ENCODE results near the gene SNX13. TPM values are rescaled to one million over a fixed set of nuclear protein-coding genes. Genes with fewer than 3 reads are reported as not detected.

The SNX13 gene
- total RNA-seq, 1 experiment from 2014 or later, result 59.7 TPM

DNA sequence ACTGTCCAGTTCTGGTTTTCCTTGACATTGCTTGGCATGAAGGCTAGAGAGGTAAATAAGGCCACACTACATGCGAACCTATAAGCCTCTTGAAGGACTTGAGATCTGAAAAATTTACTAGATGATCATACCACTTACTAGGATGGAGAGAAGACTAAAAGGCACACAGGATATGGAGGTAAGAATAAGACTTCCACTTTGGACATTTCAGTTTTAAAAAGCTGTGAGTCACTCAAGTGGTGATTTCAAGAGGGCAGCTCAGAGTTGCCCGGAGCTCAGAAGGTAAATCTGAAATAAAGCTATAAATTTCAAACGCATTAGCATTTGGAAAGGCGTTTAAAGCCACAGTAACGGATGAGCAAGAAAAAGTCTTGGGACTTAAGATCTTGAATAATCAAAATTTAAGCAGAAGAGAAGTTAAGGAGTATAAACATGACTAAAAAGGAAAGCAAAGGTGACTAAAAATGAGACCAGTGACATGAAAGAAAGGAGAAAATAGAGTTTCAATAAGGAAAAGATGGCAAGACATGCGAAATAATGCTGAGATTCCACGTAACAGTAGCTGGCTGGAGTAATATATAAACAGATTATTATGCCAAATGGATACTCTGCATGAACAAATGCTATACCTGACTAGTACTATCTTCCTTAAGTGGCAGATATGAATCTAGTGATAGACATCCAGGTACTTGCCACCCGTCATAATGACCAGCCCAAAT, 68.3 kb downstream of the SNX13 start:
- Histone ChIP-seq H3K4me3 (ENCODE audit: low read length) (no peak overlapping the region), H3K79me2 (ENCODE audit: low read length) (peaks cover 28% of the 10 kb centered on the region), H3K36me3 (ENCODE audit: insufficient read depth, low read length) (peaks cover 67% of the 10 kb centered on the region)

DNA sequence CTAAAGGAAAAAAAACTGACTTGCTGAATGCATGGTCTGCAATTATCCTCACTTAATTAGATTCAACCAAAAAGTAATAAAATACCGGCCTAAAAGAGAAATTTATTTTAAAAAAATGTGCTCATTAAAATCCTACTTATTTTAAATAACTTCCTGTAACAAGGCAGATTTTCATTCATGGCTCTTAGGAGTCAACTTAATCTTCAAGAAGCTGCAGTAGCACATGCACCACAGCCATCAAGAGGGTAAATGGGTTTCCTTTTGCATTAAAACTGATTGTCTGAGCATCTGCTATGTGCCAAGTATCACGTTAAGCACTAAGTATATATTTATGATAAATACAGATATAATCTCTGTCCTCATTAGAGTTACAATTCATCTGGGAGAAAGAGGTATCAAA, 69.9 kb downstream of the SNX13 start:
- no peaks in the 10 kb centered on the region for H3K9me2 ChIP-seq (replicated peaks; ENCODE audit: insufficient read depth, low read length)
- H3K4me1 ChIP-seq (ENCODE audit: low read length), result no peaks in the 10 kb centered on the region
- no peak overlapping the region for H3K4me3 ChIP-seq (ENCODE audit: low read length)
- H3K27me3 ChIP-seq (ENCODE audit: low read length), result no peaks in the 10 kb centered on the region
- H2AFZ ChIP-seq (ENCODE audit: low read length), result no peak overlapping the region
- H3K36me3 ChIP-seq (ENCODE audit: insufficient read depth, low read length), result peaks cover 81% of the 10 kb centered on the region
- no peak overlapping the region for H3K9ac ChIP-seq (ENCODE audit: low read length)
- DNase-seq, result no peak
- H3K9me3 ChIP-seq (ENCODE audit: low read length), result no peaks in the 10 kb centered on the region
- H3K79me2 ChIP-seq (ENCODE audit: low read length), result peaks cover 39% of the 10 kb centered on the region
- H3K27ac ChIP-seq (ENCODE audit: low read length), result no peak overlapping the region
- H3K4me2 ChIP-seq (ENCODE audit: low read depth, low read length, poor library complexity, severe bottlenecking), result no peak overlapping the region
- no peaks in the 10 kb centered on the region for H4K20me1 ChIP-seq (ENCODE audit: insufficient read depth, low read depth, low read length)

More for the DNA sequence above, 68.3 kb downstream of the SNX13 start:
- Histone ChIP-seq H3K27me3 (ENCODE audit: low read length) (no peaks in the 10 kb centered on the region), H3K4me2 (ENCODE audit: low read depth, low read length, poor library complexity, severe bottlenecking) (no peak overlapping the region), H3K9me3 (ENCODE audit: low read length) (no peaks in the 10 kb centered on the region), H2AFZ (ENCODE audit: low read length) (no peak overlapping the region), H3K27ac (ENCODE audit: low read length) (no peak overlapping the region), H3K9ac (ENCODE audit: low read length) (no peak overlapping the region), H4K20me1 (ENCODE audit: insufficient read depth, low read depth, low read length) (no peaks in the 10 kb centered on the region), H3K9me2 (replicated peaks; ENCODE audit: insufficient read depth, low read length) (no peaks in the 10 kb centered on the region), H3K4me1 (ENCODE audit: low read length) (no peaks in the 10 kb centered on the region)
- DNase-seq, result no peak

- DNase-seq, result no peak
- Histone ChIP-seq H4K20me1 (ENCODE audit: insufficient read depth, low read depth, low read length) (no peaks in the 10 kb centered on the region), H3K9ac (ENCODE audit: low read length) (no peak overlapping the region), H2AFZ (ENCODE audit: low read length) (no peak overlapping the region), H3K27me3 (ENCODE audit: low read length) (no peaks in the 10 kb centered on the region), H3K4me2 (ENCODE audit: low read depth, low read length, poor library complexity, severe bottlenecking) (no peak overlapping the region), H3K4me1 (ENCODE audit: low read length) (no peaks in the 10 kb centered on the region), H3K4me3 (ENCODE audit: low read length) (no peak overlapping the region), H3K27ac (ENCODE audit: low read length) (no peak overlapping the region), H3K79me2 (ENCODE audit: low read length) (peaks cover 64% of the 10 kb centered on the region), H3K36me3 (ENCODE audit: insufficient read depth, low read length) (peaks cover 85% of the 10 kb centered on the region), H3K9me2 (replicated peaks; ENCODE audit: insufficient read depth, low read length) (no peaks in the 10 kb centered on the region), H3K9me3 (ENCODE audit: low read length) (no peaks in the 10 kb centered on the region; the same call in 1 of the 2 replicates)
Measured at GRCh38 chr7:17863809-17864143, 76.5 kb downstream of the SNX13 start.

- Histone ChIP-seq H3K9me2 (replicated peaks; ENCODE audit: insufficient read depth, low read length) (no peaks in the 10 kb centered on the region), H3K27me3 (ENCODE audit: low read length) (no peaks in the 10 kb centered on the region), H4K20me1 (ENCODE audit: insufficient read depth, low read depth, low read length) (no peaks in the 10 kb centered on the region), H3K9ac (ENCODE audit: low read length) (no peak overlapping the region), H3K4me2 (ENCODE audit: low read depth, low read length, poor library complexity, severe bottlenecking) (no peak overlapping the region), H3K79me2 (ENCODE audit: low read length) (peaks cover 62% of the 10 kb centered on the region), H3K27ac (ENCODE audit: low read length) (no peak overlapping the region), H3K4me1 (ENCODE audit: low read length) (no peaks in the 10 kb centered on the region), H3K9me3 (ENCODE audit: low read length) (no peaks in the 10 kb centered on the region; the same call in 1 of the 2 replicates), H3K36me3 (ENCODE audit: insufficient read depth, low read length) (peaks cover 80% of the 10 kb centered on the region), H2AFZ (ENCODE audit: low read length) (no peak overlapping the region), H3K4me3 (ENCODE audit: low read length) (no peak overlapping the region)
- DNase-seq, result no peak
Measured at GRCh38 chr7:17863095-17863808, 77.0 kb downstream of the SNX13 start.

DNA sequence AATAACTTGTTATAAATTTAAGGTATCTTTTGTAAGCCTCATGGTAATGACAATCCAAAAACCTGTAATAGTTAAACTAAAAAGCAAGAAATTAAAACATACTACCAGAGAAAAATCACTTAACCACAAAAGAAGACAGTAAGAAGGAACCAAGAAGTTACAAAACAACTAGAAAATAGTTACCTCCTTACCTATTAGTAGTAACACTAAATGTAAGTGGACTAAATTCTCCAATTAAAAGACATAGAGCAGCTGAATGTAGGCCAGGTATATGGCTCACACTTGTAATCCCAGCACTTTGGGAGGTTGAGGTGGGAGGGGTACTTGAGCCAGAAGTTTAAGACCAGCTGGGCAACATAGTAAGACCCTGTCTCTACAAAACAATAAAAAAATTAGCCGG, 84.0 kb downstream of the SNX13 start:
- Histone ChIP-seq H3K79me2 (ENCODE audit: low read length) (peaks cover 59% of the 10 kb centered on the region), H3K9ac (ENCODE audit: low read length) (no peak overlapping the region), H3K4me3 (ENCODE audit: low read length) (no peak overlapping the region), H3K9me3 (ENCODE audit: low read length) (no peaks in the 10 kb centered on the region; the same call in 1 of the 2 replicates), H3K27me3 (ENCODE audit: low read length) (no peaks in the 10 kb centered on the region), H3K27ac (ENCODE audit: low read length) (no peak overlapping the region), H4K20me1 (ENCODE audit: insufficient read depth, low read depth, low read length) (no peaks in the 10 kb centered on the region), H3K4me2 (ENCODE audit: low read depth, low read length, poor library complexity, severe bottlenecking) (no peak overlapping the region), H3K9me2 (replicated peaks; ENCODE audit: insufficient read depth, low read length) (no peaks in the 10 kb centered on the region), H3K36me3 (ENCODE audit: insufficient read depth, low read length) (peaks cover 43% of the 10 kb centered on the region), H2AFZ (ENCODE audit: low read length) (no peak overlapping the region), H3K4me1 (ENCODE audit: low read length) (no peaks in the 10 kb centered on the region)
- no peak for DNase-seq

DNA sequence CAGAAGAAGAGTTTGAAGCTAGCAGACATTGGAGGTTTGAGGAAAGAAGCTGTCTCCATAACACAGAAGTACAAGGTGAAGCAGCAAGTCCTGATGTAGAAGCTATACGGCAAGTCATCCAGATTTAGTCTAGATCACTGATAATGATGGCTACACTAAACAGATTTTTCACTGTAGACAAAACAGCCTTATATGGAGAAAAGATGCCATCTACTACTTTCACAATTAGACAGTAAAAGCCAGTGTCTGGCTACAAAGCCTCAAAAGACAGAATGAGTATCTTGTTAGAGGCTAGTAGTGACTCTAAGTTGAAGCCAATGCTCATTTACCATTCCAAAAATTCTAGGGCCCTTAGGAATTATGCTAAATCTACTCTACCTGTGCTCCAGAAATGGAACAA, 85.1 kb downstream of the SNX13 start:
- Histone ChIP-seq H3K4me2 (ENCODE audit: low read depth, low read length, poor library complexity, severe bottlenecking) (no peak overlapping the region), H3K79me2 (ENCODE audit: low read length) (peaks cover 59% of the 10 kb centered on the region), H2AFZ (ENCODE audit: low read length) (no peak overlapping the region), H3K9me2 (replicated peaks; ENCODE audit: insufficient read depth, low read length) (no peaks in the 10 kb centered on the region), H3K27me3 (ENCODE audit: low read length) (no peaks in the 10 kb centered on the region), H3K9me3 (ENCODE audit: low read length) (no peaks in the 10 kb centered on the region; the same call in 1 of the 2 replicates), H3K9ac (ENCODE audit: low read length) (no peak overlapping the region), H3K4me3 (ENCODE audit: low read length) (no peak overlapping the region), H3K36me3 (ENCODE audit: insufficient read depth, low read length) (peaks cover 43% of the 10 kb centered on the region), H3K4me1 (ENCODE audit: low read length) (no peaks in the 10 kb centered on the region), H3K27ac (ENCODE audit: low read length) (no peak overlapping the region), H4K20me1 (ENCODE audit: insufficient read depth, low read depth, low read length) (no peaks in the 10 kb centered on the region)
- no peak for DNase-seq

- Histone ChIP-seq H4K20me1 (ENCODE audit: insufficient read depth, low read depth, low read length) (no peaks in the 10 kb centered on the region), H3K4me2 (ENCODE audit: low read depth, low read length, poor library complexity, severe bottlenecking) (no peak overlapping the region), H3K79me2 (ENCODE audit: low read length) (peaks cover 62% of the 10 kb centered on the region), H3K9me3 (ENCODE audit: low read length) (no peaks in the 10 kb centered on the region), H3K27me3 (ENCODE audit: low read length) (no peaks in the 10 kb centered on the region), H2AFZ (ENCODE audit: low read length) (no peak overlapping the region), H3K27ac (ENCODE audit: low read length) (no peak overlapping the region), H3K9ac (ENCODE audit: low read length) (no peak overlapping the region), H3K9me2 (replicated peaks; ENCODE audit: insufficient read depth, low read length) (no peaks in the 10 kb centered on the region), H3K4me1 (ENCODE audit: low read length) (no peaks in the 10 kb centered on the region), H3K4me3 (ENCODE audit: low read length) (no peak overlapping the region), H3K36me3 (ENCODE audit: insufficient read depth, low read length) (peaks cover 40% of the 10 kb centered on the region)
- no peak for DNase-seq
Measured at GRCh38 chr7:17854261-17855047, 85.8 kb downstream of the SNX13 start.

DNA sequence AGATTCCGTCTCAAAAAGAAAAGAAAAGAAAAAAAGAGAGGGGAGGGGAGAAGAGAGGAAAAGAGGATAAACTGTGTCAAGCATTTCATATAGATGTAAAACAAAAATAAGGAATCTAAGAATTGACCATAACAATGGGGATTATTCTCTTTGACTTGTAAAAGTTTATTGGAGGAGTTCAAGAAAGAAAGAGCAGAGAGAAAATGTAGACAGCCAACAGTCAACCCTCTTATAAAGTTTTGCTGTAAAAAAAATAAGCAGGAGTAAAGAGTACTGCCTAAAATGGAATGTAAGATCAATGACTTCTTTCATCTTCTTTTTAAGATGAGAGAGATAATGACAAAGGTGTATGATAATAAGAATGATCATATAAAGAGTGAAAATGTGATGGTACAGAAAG, 87.9 kb downstream of the SNX13 start:
- Histone ChIP-seq H3K27ac (ENCODE audit: low read length) (no peak overlapping the region), H4K20me1 (ENCODE audit: insufficient read depth, low read depth, low read length) (no peaks in the 10 kb centered on the region), H3K4me1 (ENCODE audit: low read length) (no peaks in the 10 kb centered on the region), H3K27me3 (ENCODE audit: low read length) (no peaks in the 10 kb centered on the region), H2AFZ (ENCODE audit: low read length) (no peak overlapping the region), H3K9ac (ENCODE audit: low read length) (no peak overlapping the region), H3K79me2 (ENCODE audit: low read length) (peaks cover 60% of the 10 kb centered on the region), H3K9me2 (replicated peaks; ENCODE audit: insufficient read depth, low read length) (no peaks in the 10 kb centered on the region), H3K4me3 (ENCODE audit: low read length) (no peak overlapping the region), H3K36me3 (ENCODE audit: insufficient read depth, low read length) (peaks cover 33% of the 10 kb centered on the region), H3K4me2 (ENCODE audit: low read depth, low read length, poor library complexity, severe bottlenecking) (no peak overlapping the region), H3K9me3 (ENCODE audit: low read length) (no peaks in the 10 kb centered on the region)
- DNase-seq, result no peak
